SK-N-SH treated with all-trans-retinoic acid at 6 μM for 48 hours (cell line): ENCODE data around the gene COQ10A.
"Not testable (repeated sequence)": the region's sequence is repeated elsewhere in the genome, so short reads cannot be mapped to it uniquely, and the experiment has no call there.

Source experiments
- ATAC-seq: fragments of 200-7000 bp; cut with Tn5 transposase; 3 replicates; pipeline ENCODE4 v1.9.1; 2020; ENCODE audit warnings: mild to moderate bottlenecking, moderate library complexity
- BACH2 ChIP-seq: fragments of 250-450 bp; sonication (Bioruptor Pico); IDR thresholded peaks from 2 replicates; pipeline ENCODE4 v1.9.0; 2021; ENCODE audit warnings: mild to moderate bottlenecking, borderline replicate concordance
- CSDC2 ChIP-seq: fragments of 250-450 bp; sonication (Bioruptor Pico); IDR thresholded peaks from 2 replicates; pipeline ENCODE4 v1.5.0; 2020; ENCODE audit warnings: mild to moderate bottlenecking, moderate library complexity
- GLIS3 ChIP-seq: fragments of 250-450 bp; sonication (Bioruptor Pico); IDR thresholded peaks from 2 replicates; pipeline ENCODE4 v1.5.0; 2020; ENCODE audit warnings: mild to moderate bottlenecking, moderate library complexity
- ISL1 ChIP-seq: fragments of 250-450 bp; sonication (Bioruptor Pico); IDR thresholded peaks from 2 replicates; pipeline ENCODE4 v2.1.2; 2022; ENCODE audit warnings: mild to moderate bottlenecking, moderate library complexity
- POU6F1 ChIP-seq: fragments of 250-450 bp; sonication (Bioruptor Pico); IDR thresholded peaks from 2 replicates; pipeline ENCODE4 v1.8.0; 2021; ENCODE audit warnings: low read depth, mild to moderate bottlenecking, moderate library complexity, borderline replicate concordance
- PPARA ChIP-seq: fragments of 250-450 bp; sonication (Bioruptor Pico); IDR thresholded peaks from 2 replicates; pipeline ENCODE4 v1.5.0; 2020; ENCODE audit warnings: mild to moderate bottlenecking, borderline replicate concordance
- SNAI2 ChIP-seq: fragments of 250-450 bp; sonication (Bioruptor Pico); IDR thresholded peaks from 2 replicates; pipeline ENCODE4 v1.5.0; 2020; ENCODE audit warnings: mild to moderate bottlenecking, moderate library complexity
- TCF4 ChIP-seq: fragments of 250-450 bp; sonication (Bioruptor Pico); IDR thresholded peaks from 2 replicates; pipeline ENCODE4 v1.8.0; 2021; ENCODE audit warnings: mild to moderate bottlenecking, moderate library complexity, borderline replicate concordance
- TOX ChIP-seq: fragments of 250-450 bp; sonication (Bioruptor Pico); IDR thresholded peaks from 2 replicates; pipeline ENCODE4 v1.8.0; 2021; ENCODE audit warnings: mild to moderate bottlenecking, moderate library complexity, borderline replicate concordance
- TSHZ2 ChIP-seq: fragments of 250-450 bp; sonication (Bioruptor Pico); IDR thresholded peaks from 2 replicates; pipeline ENCODE4 v1.5.0; 2020; ENCODE audit warnings: mild to moderate bottlenecking, moderate library complexity
- ZC3H10 ChIP-seq: fragments of 250-450 bp; sonication (Bioruptor Pico); IDR thresholded peaks from 2 replicates; pipeline ENCODE4 v1.5.1; 2021; ENCODE audit warnings: mild to moderate bottlenecking, moderate library complexity
- ZFP3 ChIP-seq: fragments of 250-450 bp; sonication (Bioruptor Pico); IDR thresholded peaks from 2 replicates; pipeline ENCODE4 v1.5.0; 2020; ENCODE audit warnings: mild to moderate bottlenecking, moderate library complexity
- ZFP30 ChIP-seq: fragments of 450-650 bp; formaldehyde crosslinking; IDR thresholded peaks from 2 replicates; pipeline ENCODE4 v1.5.0; 2022; ENCODE audit warnings: mild to moderate bottlenecking, moderate library complexity
- ZNF565 ChIP-seq: fragments of 450-650 bp; formaldehyde crosslinking; conservative IDR thresholded peaks from 2 replicates; pipeline ENCODE4 v1.5.0; 2020; ENCODE audit warnings: low read depth, mild to moderate bottlenecking, moderate library complexity
- TF ChIP-seq, protein P1 (sequence below): fragments of 250-450 bp; sonication (Bioruptor Pico); IDR thresholded peaks from 2 replicates; pipeline ENCODE4 v1.5.1; 2020; ENCODE audit warnings: low read depth, mild to moderate bottlenecking, moderate library complexity
- TF ChIP-seq, protein P2 (sequence below): fragments of 250-450 bp; sonication (Bioruptor Pico); IDR thresholded peaks from 2 replicates; pipeline ENCODE4 v1.5.1; 2021; ENCODE audit warnings: mild to moderate bottlenecking, moderate library complexity

The COQ10A gene

DNA sequence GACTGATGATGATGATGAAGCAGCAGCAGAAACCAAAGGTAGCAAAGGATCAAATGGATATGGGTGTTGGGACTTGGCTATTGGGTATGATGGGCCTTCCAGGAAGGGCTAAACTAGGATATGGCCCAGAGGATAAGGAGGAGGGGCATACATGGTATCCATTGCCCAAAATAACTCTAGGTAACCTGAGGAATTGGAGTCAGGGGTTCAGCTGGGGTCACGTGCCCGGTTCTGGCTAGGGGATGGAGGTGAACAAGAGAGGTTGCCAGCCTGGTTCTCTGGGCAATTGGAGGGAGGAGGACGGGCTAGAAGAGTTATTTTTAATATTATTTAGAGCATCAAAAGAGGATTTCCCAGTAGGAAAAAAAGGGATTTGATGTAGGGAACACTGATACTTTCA is 5.8 kb upstream of the COQ10A start:
- no peak for ATAC-seq
- TF ChIP-seq POU6F1 (CRISPR knock-in tag): no peak
- TF ChIP-seq ISL1 (CRISPR knock-in tag): no peak
- TF ChIP-seq ZNF565 (CRISPR knock-in tag): no peak
- TF ChIP-seq ZC3H10 (CRISPR knock-in tag): no peak
- no peak for TF ChIP-seq TCF4 (CRISPR knock-in tag)
- TF ChIP-seq TOX (CRISPR knock-in tag): no peak
- no peak for TF ChIP-seq ZFP3 (CRISPR knock-in tag)

- no peak for TF ChIP-seq SNAI2 (CRISPR knock-in tag)
- TF ChIP-seq TCF4 (CRISPR knock-in tag): no peak
- no peak for TF ChIP-seq ZNF565 (CRISPR knock-in tag)
- TF ChIP-seq TSHZ2 (CRISPR knock-in tag): no peak
- ATAC-seq: peak; percentile 62
Measured at GRCh38 chr12:56261503-56262232, 5.1 kb upstream of the COQ10A start.

- ATAC-seq: not testable (repeated sequence)
Measured at GRCh38 chr12:56262955-56263354, 3.8 kb upstream of the COQ10A start.

- ATAC-seq: not testable (repeated sequence)
Measured at GRCh38 chr12:56266068-56266692, 562 bp upstream of the COQ10A start.

DNA sequence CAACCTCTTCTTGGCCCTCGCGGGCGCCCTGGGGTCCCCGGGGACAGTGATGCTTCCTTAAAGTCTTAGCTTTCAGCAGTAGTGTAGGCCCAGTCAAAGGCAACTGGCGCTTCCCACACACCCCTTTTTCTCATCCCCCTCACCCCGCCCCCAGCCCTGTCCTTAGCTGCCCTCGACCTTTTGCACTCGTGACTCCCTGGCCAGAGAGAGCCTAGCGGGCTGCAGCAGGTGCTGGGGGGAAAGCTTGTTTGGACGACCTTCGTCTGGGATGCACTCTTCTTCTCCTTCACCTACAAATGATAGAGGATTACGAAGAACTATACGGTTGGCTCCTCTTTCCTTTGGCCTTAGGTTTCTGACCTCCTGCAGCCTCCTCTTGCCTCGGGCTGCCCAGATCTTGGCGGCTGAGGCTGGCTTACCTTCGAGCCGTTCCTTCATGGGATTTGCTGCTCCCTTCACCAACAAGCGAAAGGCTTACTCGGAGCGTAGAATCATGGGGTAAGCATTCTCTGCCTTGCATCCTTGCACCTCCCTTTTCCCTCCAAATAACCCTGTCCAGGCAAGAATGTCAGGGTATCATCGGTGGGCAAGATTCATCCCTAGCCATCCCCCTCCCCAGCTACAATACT is 815 bp downstream of the COQ10A start:
- TF ChIP-seq CSDC2 (CRISPR knock-in tag): no peak
- no peak for TF ChIP-seq BACH2
- TF ChIP-seq TOX (CRISPR knock-in tag): no peak
- no peak for TF ChIP-seq ZFP30 (CRISPR knock-in tag)
- TF ChIP-seq, protein P1, sequence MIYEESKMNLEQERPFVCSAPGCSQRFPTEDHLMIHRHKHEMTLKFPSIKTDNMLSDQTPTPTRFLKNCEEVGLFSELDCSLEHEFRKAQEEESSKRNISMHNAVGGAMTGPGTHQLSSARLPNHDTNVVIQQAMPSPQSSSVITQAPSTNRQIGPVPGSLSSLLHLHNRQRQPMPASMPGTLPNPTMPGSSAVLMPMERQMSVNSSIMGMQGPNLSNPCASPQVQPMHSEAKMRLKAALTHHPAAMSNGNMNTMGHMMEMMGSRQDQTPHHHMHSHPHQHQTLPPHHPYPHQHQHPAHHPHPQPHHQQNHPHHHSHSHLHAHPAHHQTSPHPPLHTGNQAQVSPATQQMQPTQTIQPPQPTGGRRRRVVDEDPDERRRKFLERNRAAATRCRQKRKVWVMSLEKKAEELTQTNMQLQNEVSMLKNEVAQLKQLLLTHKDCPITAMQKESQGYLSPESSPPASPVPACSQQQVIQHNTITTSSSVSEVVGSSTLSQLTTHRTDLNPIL (CRISPR knock-in tag): no peak
- TF ChIP-seq, protein P2, sequence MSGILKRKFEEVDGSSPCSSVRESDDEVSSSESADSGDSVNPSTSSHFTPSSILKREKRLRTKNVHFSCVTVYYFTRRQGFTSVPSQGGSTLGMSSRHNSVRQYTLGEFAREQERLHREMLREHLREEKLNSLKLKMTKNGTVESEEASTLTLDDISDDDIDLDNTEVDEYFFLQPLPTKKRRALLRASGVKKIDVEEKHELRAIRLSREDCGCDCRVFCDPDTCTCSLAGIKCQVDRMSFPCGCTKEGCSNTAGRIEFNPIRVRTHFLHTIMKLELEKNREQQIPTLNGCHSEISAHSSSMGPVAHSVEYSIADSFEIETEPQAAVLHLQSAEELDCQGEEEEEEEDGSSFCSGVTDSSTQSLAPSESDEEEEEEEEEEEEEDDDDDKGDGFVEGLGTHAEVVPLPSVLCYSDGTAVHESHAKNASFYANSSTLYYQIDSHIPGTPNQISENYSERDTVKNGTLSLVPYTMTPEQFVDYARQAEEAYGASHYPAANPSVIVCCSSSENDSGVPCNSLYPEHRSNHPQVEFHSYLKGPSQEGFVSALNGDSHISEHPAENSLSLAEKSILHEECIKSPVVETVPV (CRISPR knock-in tag): no peak
- no peak for TF ChIP-seq POU6F1 (CRISPR knock-in tag)
- TF ChIP-seq ISL1 (CRISPR knock-in tag): no peak
- no peak for TF ChIP-seq TCF4 (CRISPR knock-in tag)
- no peak for TF ChIP-seq GLIS3 (CRISPR knock-in tag)
- TF ChIP-seq PPARA (CRISPR knock-in tag): no peak
- no peak for TF ChIP-seq TSHZ2 (CRISPR knock-in tag)
- no peak; the same call in 1 of the 3 replicates for ATAC-seq
